Liver (tissue), 3 donors: ENCODE data around the gene RAB5IF.

ENCODE experiments used
- ATF3 ChIP-seq: IDR thresholded peaks from 2 replicates; pipeline ENCODE4 v1.6.1; 2016; ENCODE audit warnings: antibody characterized with exemption
- CTCF ChIP-seq: fragments of 150-350 bp; IDR thresholded peaks from 2 replicates; pipeline ENCODE4 v1.5.1; 2017; ENCODE audit warnings: improper control_type of control experiment, low read depth, low read length; ENCODE audit not compliant: missing input control
- EGR1 ChIP-seq, 2 donors: IDR thresholded peaks; 2 replicates each; pipeline ENCODE4 v1.6.1; 2016 to 2018; ENCODE audit warnings: antibody characterized with exemption in 2 of 2, low read depth in 2 of 2
- FOXA1 ChIP-seq: IDR thresholded peaks from 2 replicates; pipeline ENCODE4 v1.6.1; 2016; ENCODE audit warnings: antibody characterized with exemption
- GABPA ChIP-seq, 2 donors: IDR thresholded peaks in 1 of 2; conservative IDR thresholded peaks in 1 of 2; 2 replicates each; pipeline ENCODE4 v1.6.1; 2016; ENCODE audit warnings: antibody characterized with exemption in 2 of 2, mild to moderate bottlenecking in 1 of 2, moderate library complexity in 1 of 2
- MAX ChIP-seq: IDR thresholded peaks from 2 replicates; pipeline ENCODE4 v1.6.1; 2016; ENCODE audit warnings: antibody characterized with exemption
- RAD21 ChIP-seq, 2 donors: IDR thresholded peaks; 2 replicates each; pipeline ENCODE4 v1.6.1; 2016; ENCODE audit warnings: antibody characterized with exemption in 2 of 2, mild to moderate bottlenecking in 2 of 2
- REST ChIP-seq: IDR thresholded peaks from 2 replicates; pipeline ENCODE4 v1.6.1; 2016; ENCODE audit warnings: antibody characterized with exemption, mild to moderate bottlenecking
- SP1 ChIP-seq: IDR thresholded peaks from 2 replicates; pipeline ENCODE4 v1.6.1; 2018; ENCODE audit warnings: antibody characterized with exemption, mild to moderate bottlenecking
- TAF1 ChIP-seq: conservative IDR thresholded peaks from 2 replicates; pipeline ENCODE4 v1.6.1; 2016; ENCODE audit warnings: antibody characterized with exemption, mild to moderate bottlenecking
- YY1 ChIP-seq: IDR thresholded peaks from 2 replicates; pipeline ENCODE4 v1.6.1; 2016; ENCODE audit warnings: antibody characterized with exemption, mild to moderate bottlenecking
- ZBTB33 ChIP-seq: IDR thresholded peaks from 2 replicates; pipeline ENCODE4 v1.6.1; 2016; ENCODE audit warnings: antibody characterized with exemption
- donor health status: healthy.
- donor health status: healthy.

- TF ChIP-seq CTCF: no peak
- no peak for TF ChIP-seq FOXA1
- no peak for TF ChIP-seq TAF1
- no peak for TF ChIP-seq EGR1 (IDR thresholded peaks at IDR 0.05; ENCODE audit: low read depth in 2 of 2)
- TF ChIP-seq SP1: no peak
- no peak for TF ChIP-seq RAD21 (IDR thresholded peaks at IDR 0.05)
- no peak for TF ChIP-seq GABPA (IDR thresholded peaks at IDR 0.05 in 1 of 2, conservative IDR thresholded peaks at IDR 0.05 in 1 of 2)
- TF ChIP-seq ZBTB33: no peak
- no peak for TF ChIP-seq REST
- TF ChIP-seq YY1: no peak
- TF ChIP-seq ATF3: no peak
- no peak for TF ChIP-seq MAX
These were observed 22.8 kb upstream of the RAB5IF start for GRCh38 chr20:36582821-36583220.
